Measurements from ENCODE around the gene MCUB.
A peak's percentile ranks its signal among the peaks of the same experiment; 100 is the strongest.

Gene MCUB

DNA sequence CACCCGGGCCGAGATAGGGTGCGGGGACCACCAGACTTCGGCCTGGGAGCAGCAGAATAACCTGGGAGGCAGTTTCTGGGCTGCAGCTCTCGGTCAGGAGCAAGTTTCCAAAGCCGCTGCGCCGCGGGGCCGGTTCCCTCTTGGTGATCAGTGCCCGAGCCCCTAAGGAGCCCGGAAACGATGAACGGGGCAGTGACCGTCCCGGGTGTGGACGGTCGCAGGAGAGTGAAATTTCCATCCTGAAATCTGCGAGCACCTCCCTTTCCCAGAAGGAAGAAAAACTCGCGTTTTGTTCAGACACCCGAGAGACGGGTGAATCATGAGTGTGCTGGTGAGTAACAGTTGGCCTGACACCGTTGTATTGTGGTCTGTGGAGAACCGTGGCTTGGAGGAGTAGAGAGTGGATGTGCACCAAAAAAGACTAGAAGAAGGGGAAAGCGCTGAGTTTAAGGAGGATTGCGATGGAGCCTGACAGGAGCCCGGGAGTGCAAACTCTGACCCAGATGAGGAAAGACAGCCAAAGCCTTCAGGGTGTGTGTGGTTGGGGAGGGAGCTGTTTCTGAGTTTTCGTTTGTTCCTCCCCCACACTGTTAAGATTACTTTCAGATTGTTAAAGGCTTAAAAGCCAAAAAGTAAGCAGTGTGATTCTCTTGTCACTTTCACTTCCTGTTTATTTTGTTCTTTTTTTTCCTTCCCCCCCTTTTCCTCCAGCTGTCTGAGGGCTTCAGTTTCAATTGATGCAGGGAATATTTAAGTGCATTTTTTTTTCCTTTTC is 828 bp downstream of the MCUB start (continued):
- TF ChIP-seq, protein P1, sequence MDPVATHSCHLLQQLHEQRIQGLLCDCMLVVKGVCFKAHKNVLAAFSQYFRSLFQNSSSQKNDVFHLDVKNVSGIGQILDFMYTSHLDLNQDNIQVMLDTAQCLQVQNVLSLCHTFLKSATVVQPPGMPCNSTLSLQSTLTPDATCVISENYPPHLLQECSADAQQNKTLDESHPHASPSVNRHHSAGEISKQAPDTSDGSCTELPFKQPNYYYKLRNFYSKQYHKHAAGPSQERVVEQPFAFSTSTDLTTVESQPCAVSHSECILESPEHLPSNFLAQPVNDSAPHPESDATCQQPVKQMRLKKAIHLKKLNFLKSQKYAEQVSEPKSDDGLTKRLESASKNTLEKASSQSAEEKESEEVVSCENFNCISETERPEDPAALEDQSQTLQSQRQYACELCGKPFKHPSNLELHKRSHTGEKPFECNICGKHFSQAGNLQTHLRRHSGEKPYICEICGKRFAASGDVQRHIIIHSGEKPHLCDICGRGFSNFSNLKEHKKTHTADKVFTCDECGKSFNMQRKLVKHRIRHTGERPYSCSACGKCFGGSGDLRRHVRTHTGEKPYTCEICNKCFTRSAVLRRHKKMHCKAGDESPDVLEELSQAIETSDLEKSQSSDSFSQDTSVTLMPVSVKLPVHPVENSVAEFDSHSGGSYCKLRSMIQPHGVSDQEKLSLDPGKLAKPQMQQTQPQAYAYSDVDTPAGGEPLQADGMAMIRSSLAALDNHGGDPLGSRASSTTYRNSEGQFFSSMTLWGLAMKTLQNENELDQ (tag by site-specific recombination; IDR thresholded peaks at IDR 0.05; ENCODE audit: low read depth), result no peak
- TF ChIP-seq, protein P2, sequence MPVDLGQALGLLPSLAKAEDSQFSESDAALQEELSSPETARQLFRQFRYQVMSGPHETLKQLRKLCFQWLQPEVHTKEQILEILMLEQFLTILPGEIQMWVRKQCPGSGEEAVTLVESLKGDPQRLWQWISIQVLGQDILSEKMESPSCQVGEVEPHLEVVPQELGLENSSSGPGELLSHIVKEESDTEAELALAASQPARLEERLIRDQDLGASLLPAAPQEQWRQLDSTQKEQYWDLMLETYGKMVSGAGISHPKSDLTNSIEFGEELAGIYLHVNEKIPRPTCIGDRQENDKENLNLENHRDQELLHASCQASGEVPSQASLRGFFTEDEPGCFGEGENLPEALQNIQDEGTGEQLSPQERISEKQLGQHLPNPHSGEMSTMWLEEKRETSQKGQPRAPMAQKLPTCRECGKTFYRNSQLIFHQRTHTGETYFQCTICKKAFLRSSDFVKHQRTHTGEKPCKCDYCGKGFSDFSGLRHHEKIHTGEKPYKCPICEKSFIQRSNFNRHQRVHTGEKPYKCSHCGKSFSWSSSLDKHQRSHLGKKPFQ (tag by site-specific recombination; IDR thresholded peaks at IDR 0.05), result no peak
- TF ChIP-seq ZNF792 (tag by site-specific recombination; IDR thresholded peaks at IDR 0.05), result no peak
- 0 out of 2 replicates have a peak, but pooled peaks have one; percentile 12 for TF ChIP-seq GLIS1 (tag by site-specific recombination; IDR thresholded peaks at IDR 0.05)
- no peak for TF ChIP-seq ZNF121 (tag by site-specific recombination; IDR thresholded peaks at IDR 0.05)
- no peak for TF ChIP-seq ZNF626 (tag by site-specific recombination; IDR thresholded peaks at IDR 0.05)
- TF ChIP-seq MEIS1 (CRISPR knock-in tag; IDR thresholded peaks at IDR 0.05; ENCODE audit: borderline replicate concordance), result no peak
- TF ChIP-seq MZF1 (tag by site-specific recombination; IDR thresholded peaks at IDR 0.05; ENCODE audit: borderline replicate concordance), result 0 out of 2 replicates have a peak, but pooled peaks have one; percentile 16
- no peak for TF ChIP-seq ZBTB21 (tag by site-specific recombination; IDR thresholded peaks at IDR 0.05)
- TF ChIP-seq ZNF366 (tag by site-specific recombination; conservative IDR thresholded peaks at IDR 0.05), result peak; percentile 50

DNA sequence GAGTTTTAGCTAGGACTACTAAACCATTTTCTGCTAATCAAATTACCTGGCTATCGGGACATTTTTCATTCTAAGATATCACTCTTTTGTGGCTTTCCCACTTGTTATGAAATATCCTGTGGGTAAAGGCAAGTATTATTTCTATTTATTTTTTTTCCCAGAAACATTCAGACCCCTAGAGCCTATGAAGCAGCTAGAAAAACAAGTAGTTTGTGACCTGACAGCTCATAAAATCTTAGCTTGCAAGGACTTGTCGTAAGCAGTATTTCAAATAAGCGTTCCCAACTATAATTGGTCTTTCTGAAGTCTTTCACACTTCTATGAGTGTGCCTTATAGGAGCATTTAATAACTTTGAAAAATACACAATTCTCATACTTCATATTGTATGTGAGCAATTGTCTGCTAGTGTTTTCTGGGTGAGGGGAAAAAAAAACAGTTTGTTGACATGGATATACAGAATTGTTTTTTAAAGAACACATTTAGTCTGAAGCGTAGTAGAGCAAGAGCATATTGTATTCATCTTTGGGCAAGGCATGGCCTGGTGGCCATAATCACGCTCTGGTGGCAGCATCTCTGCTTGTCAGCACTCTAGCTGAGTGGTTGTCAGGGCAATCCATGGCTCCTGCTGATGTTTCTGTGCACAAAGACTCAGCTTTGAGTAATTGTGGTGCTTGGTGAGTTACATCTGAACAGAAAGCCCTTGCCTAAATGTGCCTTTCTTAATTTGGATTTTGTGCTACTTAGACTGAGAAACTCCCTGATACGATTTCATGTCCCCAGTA is 2.6 kb downstream of the MCUB start:
- Histone ChIP-seq H3K4me3 (ENCODE audit: low read depth, low read length) (no peak overlapping the region), H3K27ac (ENCODE audit: extremely low read depth, low read depth, low read length) (no peak overlapping the region), H3K4me1 (ENCODE audit: control insufficient read depth, insufficient read depth, low read length) (peaks cover 6% of the 10 kb centered on the region; the same call in 1 of the 2 replicates), H3K36me3 (ENCODE audit: control insufficient read depth in 2 of 2, insufficient read depth in 1 of 2, low read length in 2 of 2) (no peaks in the 10 kb centered on the region), H3K9me3 (ENCODE audit: control insufficient read depth, insufficient read depth, low read depth, low read length) (no peaks in the 10 kb centered on the region)
- ChIA-PET CTCF (no interaction called here), POLR2A (no interaction called here)
- 0 out of 2 replicates have a peak, but pooled peaks have one; percentile 8 for TF ChIP-seq FEZF1 (tag by site-specific recombination; IDR thresholded peaks at IDR 0.05)
- TF ChIP-seq, protein P3, sequence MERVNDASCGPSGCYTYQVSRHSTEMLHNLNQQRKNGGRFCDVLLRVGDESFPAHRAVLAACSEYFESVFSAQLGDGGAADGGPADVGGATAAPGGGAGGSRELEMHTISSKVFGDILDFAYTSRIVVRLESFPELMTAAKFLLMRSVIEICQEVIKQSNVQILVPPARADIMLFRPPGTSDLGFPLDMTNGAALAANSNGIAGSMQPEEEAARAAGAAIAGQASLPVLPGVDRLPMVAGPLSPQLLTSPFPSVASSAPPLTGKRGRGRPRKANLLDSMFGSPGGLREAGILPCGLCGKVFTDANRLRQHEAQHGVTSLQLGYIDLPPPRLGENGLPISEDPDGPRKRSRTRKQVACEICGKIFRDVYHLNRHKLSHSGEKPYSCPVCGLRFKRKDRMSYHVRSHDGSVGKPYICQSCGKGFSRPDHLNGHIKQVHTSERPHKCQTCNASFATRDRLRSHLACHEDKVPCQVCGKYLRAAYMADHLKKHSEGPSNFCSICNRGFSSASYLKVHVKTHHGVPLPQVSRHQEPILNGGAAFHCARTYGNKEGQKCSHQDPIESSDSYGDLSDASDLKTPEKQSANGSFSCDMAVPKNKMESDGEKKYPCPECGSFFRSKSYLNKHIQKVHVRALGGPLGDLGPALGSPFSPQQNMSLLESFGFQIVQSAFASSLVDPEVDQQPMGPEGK (tag by site-specific recombination; IDR thresholded peaks at IDR 0.05), result no peak
- 0 out of 2 replicates have a peak, but pooled peaks have one; percentile 19 for TF ChIP-seq OSR2 (tag by site-specific recombination; IDR thresholded peaks at IDR 0.05)
- TF ChIP-seq, protein P4, sequence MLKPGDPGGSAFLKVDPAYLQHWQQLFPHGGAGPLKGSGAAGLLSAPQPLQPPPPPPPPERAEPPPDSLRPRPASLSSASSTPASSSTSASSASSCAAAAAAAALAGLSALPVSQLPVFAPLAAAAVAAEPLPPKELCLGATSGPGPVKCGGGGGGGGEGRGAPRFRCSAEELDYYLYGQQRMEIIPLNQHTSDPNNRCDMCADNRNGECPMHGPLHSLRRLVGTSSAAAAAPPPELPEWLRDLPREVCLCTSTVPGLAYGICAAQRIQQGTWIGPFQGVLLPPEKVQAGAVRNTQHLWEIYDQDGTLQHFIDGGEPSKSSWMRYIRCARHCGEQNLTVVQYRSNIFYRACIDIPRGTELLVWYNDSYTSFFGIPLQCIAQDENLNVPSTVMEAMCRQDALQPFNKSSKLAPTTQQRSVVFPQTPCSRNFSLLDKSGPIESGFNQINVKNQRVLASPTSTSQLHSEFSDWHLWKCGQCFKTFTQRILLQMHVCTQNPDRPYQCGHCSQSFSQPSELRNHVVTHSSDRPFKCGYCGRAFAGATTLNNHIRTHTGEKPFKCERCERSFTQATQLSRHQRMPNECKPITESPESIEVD (tag by site-specific recombination; IDR thresholded peaks at IDR 0.05), result peak; percentile 80
